ENCODE data around the gene PCNP.
A peak's percentile ranks its signal among the peaks of the same experiment; 100 is the strongest.
"Not testable (repeated sequence)": the region's sequence is repeated elsewhere in the genome, so short reads cannot be mapped to it uniquely, and the experiment has no call there.

Gene PCNP, protein sequence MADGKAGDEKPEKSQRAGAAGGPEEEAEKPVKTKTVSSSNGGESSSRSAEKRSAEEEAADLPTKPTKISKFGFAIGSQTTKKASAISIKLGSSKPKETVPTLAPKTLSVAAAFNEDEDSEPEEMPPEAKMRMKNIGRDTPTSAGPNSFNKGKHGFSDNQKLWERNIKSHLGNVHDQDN

DNA sequence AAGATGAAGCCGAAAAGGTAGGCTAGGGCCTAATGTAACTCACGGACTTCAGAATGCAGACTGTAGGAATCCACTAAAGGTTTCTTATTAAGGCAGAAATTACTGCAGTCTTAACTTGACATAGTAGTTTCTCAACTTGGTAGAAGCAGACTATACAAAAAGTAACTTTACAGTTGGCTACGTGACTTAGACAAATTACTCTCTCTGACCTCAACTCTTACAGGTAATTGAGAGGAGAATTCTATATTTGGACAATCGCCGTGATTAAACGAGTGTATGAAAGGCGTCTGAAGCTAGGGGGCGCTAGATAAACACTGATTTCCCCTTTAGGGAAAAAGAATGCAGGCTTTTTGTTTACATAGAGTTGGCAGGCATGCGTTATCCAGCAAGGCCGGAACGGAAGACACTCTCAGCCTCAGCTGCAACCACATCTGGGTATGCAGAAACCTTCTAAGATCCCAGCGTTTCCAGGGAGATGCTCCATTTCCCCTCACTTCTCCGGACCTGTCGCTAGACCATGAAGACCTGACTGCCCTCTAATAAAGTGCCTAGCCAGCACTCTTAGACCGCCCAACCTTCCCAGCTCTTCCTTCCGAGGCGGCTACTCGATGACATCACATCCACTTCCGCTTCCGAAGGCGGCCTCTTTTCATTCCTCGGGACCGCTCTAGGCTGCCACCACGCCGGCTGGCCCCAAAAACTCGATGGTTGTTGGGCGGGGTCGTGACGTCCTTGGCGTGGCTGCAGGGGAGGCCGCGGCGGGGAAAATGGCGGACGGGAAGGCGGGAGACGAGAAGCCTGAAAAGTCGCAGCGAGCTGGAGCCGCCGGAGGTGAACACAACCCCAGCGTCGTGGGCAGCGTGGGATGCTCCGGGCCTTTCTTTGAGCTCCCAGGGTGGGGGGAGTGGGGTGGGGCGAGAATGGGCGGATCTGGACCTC, at the start of gene PCNP:
Gene PCNP (plus strand): TSS at position 732 of the 939 bp plus-strand sequence. CDS start 36 bp downstream, at position 768.
- peak; percentile 93 to 97 for DNase-seq

DNA sequence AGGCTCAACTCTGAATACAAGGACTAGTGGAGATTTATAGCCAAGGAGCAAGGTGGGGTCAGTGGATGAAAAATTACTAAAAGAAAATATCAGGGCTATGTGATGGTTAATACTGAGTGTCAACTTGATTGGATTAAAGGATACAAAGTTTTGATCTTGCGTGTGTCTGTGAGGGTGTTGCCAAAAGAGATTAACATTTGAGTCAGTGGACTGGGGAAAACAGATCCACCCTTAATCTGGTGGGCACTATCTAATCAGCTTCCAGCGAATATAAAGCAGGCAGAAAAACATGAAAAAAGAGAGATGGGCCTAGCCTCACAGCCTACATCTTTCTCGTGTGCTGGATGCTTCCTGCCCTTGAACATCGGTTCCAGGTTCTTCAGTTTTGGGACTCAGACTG, 46.5 kb upstream of the PCNP start:
- DNase-seq = no peak

DNA sequence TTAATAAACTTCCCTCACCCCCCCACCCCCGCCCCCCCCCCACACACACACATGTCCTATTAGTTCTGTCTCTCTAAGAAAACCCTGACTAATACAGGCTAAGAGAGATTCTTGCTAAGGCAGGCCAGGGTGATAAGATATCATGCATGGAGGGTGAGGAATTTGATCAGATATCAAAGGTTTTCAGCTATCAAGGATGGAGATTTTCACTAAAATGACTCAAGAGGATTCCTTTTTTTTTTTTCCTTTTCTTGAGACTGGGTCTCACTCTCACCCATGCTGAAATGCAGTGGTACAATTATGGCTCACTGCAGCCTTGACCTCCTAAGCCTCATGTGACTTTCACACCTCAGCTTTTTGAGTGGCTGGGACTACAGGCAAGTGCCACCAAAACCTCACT, 46.1 kb upstream of the PCNP start:
- DNase-seq = no peak

DNA sequence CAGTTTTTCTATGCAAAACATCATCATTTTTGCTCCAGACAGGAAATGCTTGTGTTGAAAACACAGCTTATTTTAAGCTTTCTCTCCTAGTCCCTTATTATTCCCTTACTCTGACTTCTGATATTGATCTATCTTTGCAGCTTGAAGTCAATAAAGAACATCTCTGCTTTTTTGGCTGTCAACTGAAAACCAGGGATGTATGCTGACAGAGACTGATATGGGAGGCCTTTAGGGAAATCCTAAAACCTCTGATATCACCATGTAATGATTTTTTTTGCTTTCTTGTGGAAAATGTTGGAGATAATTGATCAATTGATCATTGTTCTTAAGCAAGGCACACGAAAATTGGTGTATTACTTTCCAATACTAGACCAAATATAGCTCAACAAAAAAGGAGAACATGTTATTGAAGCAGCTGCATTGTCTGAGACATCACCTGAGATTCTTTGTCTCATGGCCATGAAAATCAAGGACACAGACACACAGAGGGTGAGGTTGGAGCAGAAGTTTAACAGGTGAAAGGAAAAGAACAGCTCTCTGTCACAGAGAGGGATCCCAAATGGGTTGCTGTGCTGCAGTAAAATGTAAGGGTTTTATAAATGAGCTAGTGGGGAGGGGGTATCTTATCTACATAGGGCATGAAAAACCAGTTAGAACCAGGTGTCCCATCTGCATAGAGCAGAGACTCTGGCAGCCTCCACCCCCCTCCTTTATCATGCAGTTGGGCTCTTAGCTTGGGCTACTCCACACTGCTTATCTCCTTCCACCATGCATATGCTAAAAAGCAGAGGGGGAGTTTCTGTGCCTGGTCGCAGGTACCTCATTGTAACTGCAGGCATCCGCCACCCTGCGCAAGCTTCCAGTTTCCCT, 43.9 kb upstream of the PCNP start:
- no peak for DNase-seq

DNA sequence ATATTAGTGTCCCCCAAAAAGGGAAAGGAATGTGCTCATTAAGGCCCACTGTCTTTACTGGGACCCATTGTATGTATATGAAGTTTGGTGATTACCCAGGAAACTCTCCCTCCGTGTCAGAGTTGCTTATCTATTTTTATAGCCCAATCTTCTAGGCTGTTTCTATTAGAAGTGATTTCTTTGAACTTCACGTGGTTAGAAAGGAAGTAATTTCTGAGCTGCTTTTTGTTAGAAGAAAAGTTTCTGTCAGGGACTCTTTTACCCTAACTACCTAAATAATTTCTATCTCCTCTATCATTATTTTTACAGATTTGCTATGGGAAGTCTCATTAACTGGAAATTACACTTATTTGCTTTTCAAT, 43.3 kb upstream of the PCNP start:
- DNase-seq = no peak

DNA sequence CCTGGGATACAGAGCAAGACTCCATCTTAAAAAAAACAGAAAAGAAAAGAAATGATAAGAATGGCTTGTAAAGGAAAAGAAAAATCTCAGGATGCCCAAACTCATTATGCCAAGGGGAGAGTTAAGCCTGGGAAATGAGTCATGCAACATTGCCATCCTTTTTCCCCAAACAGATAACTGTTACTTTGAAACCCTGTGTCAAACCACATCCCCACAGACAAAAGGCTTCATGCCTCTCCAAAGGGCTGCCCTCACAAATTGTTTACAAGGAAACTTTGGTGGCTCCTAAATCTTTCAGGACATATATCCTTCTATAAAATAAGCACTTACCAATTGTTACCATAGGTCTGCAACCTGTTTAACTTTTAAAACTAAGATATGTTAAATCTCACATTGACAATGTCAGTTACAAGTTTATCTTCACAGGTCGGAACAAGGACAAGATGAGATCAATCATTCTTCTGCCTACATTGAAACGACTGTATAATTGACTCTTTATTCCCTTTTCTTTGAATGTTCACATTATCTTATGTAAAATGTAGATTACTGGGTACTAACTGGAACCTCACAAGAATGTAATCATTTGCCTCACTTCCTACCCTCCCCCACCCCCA, 42.4 kb upstream of the PCNP start:
- DNase-seq = peak in 1 of 2 donors; percentile 28

DNA sequence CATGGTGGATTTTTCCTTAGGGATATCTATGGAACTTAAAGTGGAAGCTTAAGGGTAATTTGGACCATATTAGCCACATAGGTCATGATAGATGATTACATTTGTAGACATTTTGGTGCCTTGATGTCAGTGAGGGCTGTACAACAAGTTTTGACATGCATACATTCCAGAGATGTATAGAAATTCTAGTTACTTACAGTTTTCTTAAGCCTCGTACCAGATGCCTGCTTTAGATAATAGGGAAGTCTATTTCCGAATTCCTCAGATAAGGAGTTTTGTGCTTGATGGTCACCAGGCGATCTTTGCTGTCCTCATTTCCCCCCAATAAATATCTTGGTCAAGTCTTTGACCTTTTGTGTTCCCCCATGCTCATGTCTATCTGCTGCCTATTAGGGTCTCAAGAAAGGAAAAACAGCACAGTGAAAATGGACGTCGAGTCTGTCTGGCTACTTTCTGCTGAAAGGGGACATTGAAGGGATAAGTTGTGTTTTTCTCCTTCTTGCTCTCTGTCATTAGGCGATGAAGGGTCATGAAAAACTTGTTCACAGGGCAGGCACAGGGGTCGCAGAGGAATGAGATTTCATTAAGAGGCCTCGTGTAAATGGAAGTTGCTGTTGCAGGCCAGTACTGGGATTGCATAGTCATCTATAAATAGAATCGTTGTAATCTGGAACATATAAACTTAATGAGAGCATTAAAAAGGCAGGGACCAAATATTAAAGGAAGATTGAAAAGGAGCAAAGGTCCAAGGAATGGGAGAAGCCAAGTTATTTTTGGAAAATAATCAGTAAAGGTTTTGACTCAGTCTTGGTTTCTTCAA, 41.0 kb upstream of the PCNP start:
- DNase-seq = no peak

DNA sequence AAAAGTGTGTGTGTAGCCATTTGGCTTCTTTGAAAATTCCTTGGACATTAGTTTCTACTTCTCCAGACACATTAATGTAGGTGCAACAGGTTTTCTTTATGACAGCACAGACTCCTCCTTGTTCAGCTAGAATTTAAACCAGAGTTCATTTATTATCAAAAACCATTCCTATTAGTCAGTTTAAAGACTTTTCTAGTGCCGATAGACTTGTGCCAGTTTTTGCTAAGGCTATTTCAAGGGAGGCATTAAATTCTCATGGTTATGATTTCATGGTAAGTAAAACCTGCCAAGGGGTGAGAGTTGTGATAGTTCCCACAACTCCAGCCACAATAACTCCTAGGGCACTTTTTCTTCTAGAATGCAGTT, 40.4 kb upstream of the PCNP start:
- no peak for DNase-seq

DNA sequence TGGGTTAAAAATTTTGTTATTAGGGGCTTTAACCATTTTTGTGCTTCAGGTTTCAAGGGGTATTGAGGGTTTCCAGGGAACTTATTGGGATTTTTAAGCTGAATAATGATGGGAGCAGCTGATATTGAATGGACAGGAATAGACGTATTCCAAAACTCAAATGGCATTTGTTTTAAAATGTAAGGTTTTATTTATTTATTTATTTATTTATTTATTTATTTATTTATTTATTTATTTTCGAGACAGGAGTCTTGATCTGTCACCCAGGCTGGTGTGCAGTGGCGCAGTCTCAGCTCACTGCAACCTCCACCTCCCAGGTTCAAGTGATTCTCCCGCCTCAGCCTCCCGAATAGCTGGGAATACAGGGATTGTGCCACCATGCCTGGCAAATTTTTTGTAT, 38.8 kb upstream of the PCNP start:
- DNase-seq = no peak

DNA sequence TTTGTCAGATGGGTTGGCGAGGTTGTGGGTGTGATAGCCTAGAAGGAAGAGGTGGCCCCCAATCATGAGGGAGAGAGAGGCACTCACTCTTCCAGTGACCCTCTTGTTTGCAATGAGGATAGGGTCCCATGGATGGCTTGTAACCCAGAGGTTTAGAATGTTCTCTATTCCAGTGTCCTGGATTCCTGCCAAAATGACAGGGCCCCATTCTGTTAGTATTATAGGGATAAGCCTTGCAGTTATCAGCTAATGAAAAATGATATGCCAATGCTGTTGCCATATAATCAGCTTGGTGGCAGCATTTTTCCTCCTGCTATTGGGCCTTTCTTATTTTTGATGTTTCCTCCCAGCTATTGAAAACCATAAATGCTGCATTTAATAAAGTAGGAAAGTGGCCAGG, 37.7 kb upstream of the PCNP start:
- DNase-seq = no peak

DNA sequence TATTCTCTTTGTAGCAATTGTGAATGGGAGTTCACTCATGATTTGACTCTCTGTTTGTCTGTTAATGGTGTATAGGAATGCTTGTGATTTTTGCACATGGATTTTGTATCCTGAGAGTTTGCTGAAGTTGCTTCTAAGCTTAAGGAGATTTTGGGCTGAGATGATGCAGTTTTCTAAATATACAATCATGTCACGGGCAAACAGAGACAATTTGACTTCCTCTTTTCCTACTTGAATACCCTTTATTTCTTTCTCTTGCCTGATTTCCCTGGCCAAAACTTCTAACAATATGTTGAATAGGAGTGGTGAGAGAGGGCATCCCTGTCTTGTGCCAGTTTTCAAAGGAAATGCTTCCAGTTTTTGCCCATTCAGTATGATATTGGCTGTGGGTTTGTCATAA, 37.0 kb upstream of the PCNP start:
- not testable (repeated sequence) for DNase-seq

DNA sequence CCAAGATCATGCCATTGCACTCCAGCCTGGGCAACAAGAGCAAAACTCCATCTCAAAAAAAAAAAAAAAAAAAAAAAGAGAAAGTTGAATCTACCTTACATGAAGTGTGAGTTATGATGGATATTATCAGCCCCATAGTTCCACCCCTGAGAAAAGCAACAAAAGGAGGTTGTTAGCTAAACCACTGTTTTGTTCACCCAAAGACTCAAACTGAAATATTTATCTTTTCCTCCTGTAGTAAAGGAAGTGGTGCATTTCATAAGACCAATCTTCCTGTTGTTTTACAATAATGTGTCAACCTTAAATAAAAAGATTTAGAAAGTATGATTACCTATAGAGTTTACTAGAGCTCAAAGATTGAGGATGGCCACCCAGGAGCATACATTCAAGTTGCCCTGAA, 31.0 kb upstream of the PCNP start:
- no peak for DNase-seq

DNA sequence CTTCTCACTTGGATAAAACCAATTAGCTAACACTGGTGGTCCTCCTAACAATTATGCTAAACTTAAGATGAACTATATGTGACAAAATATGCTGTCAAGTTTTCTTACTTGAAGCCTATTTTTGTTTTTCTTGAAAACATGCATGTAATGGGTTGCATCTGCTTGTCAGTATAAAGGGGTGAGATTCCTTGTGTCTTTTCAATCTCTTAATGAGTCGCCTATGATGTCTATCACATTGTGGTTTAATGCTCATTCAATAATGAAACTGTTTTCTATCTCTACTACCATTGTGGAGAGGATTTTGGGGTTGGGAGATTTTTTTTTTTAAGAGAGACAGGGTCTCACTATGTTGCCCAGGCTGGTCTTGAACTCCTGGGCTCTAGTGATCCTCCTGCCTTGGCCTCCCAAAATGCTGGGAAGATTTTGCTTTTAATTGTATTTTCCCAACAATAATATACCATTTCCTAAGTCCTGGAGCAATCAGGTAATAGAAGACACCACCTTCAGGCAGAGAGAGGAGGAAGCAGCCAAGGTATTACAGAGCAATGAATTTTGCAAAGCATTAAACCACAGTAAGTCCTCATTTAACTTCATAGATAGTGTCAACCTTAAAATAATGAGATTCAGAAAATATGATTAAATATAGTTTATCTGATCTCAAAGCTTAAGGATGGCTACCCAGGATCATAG, 29.7 kb upstream of the PCNP start:
- DNase-seq = no peak

DNA sequence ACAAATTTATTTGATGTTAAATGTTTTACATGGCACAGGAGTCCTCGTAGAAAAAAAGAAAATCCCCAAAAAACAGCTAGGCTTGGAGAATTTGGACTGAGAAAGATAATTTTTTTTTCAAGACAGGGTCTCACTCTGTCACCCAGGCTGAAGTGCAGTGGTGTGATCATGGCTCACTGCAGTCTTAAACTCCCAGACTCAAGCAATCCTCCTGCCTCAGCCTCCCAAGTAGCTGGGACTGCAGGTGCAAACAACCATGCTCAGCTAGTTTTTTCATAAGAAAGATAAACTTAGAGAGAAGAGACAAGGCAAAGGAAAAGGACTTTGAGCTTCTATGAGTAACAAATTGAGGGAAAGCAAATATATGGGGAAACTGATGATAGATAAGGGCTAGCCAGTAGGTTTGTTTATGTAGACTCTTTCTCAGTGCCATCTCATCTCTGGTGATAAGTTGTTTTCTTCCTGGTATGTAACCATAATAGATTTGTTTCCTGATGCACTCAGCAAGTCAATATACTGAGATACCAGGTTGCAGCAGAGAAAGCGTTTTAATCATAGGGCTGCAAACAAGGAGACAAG, 25.4 kb upstream of the PCNP start:
- no peak for DNase-seq

DNA sequence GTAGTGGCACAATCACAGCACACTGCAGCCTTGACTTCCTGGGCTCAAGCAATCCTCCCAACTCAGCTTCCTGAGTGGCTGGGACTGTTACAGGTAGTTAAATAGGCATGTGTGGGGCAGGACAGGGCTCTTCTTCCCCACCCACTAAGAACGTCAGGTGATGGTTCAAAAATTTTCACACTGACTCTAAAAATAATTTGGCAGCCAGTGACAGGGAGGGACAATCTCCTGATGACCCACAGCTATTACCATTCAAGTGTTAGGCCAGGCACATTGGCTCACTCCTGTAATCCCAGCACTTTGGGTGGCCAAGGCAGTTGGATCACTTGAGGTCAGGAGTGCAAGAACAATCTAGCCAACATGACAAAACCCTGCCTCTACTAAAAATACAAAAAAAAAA, 24.5 kb upstream of the PCNP start:
- no peak for DNase-seq

DNA sequence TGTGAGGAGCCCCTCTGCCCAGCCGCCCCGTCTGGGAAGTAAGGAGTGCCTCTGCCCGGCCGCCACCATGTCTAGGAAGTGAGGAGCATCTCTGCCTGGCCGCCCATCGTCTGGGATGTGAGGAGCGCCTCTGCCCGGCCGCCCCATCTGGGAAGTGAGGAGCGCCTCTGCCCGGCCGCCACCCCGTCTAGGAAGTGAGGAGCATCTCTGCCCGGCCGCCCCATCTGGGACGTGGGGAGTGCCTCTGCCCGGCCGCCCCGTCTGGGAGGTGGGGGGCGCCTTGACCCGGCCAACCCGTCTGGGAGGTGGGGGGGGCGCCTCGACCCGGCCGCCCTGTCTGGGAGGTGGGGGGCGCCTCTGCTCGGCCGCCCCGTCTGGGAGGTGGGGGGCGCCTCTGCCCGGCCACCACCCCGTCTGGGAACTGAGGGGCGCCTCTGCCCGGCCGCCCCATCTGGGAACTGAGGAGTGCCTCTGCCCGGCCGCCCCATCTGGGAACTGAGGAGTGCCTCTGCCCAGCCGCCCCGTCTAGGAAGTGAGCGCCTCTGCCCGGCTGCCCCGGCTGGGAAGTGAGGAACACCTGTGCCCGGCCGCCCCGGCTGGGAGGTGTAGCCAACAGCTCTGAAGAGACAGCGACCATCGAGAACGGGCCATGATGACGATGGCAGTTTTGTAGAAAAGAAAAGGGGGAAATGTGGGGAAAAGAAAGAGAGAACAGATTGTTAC, 22.5 kb upstream of the PCNP start:
- DNase-seq = not testable (repeated sequence)

DNA sequence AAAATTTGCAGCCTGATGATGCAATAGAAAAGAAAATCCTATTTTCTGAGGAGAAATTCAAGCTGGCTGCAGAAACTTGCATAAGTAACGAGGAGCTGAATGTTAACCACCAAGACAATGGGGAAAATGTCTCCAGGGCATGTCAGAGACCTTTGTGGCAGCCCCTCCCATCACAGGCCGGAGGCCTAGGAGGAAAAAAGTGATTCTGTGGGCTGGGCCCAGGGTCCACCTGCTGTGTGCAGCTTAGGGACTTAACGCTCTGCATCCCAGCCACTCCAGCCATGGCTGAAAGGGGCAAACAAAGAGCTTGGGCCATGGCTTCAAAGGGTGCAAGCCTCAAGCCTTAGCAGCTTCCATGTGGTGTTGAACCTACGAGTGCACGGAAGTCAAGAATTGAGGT, 20.6 kb upstream of the PCNP start:
- DNase-seq = not testable (repeated sequence)

DNA sequence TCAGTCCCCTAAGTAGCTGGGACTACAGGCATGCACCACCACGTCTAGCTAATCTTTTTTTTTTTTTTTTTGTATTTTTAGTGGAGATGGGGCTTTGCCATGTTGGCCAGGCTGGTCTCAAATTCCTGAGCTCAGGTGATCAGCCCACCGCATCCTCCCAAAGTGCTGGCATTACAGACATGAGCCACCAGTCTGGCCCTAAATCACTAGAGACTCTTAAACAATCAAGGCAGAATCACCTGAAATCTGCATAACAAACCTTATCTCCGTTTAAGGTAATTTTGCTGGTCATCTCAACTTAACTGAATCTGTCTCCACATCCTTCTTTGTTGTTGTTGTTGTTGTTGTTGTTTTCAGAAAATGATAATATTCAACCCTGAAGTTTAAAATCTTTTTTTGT, 17.9 kb upstream of the PCNP start:
- no peak for DNase-seq

DNA sequence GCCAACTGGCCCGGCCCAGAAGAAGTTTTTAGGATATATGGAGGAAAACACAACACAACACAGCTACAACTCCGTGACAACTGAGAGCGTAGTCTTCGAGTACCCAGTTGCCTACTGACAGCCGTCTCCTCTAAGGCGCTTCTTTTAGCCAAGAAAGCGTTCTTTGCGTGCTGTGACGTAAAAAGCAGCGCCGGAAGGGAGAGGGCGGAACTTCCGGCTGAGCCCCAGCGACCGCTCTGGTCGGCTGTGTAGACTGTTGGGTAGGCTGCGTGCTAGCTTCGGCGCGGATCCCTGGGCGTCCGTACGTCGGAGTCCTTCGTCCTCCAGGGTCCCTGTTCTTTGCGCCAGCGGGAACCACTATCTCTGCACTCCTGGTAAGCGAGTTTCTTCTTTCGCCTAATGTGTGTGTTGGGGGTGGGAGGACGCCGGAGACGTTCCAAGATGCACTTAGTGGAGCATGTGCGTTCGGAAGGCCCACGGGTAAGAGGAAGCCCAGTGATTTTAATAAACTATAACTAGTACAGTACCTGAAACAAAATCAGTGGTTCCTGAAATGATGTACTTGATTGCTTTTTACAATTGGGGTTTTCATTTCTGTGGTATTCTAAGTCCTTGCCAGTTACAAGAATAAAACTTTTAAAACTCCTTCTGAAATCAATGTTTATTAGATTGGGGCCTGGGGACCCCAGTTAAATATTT, 12.2 kb upstream of the PCNP start, which contains the start of gene TRMT10C:
Gene TRMT10C (plus strand): TSS at position 239 of the 699 bp plus-strand sequence. CDS start 2,914 bp downstream, outside the sequence.
- peak; percentile 78 to 89 for DNase-seq
